ENCODE measurements around the gene ATP9B.

GRCh38 chr18:79343567-79344207 is 274.5 kb downstream of the ATP9B start:
- TF ChIP-seq CTCF (tag by site-specific recombination; IDR thresholded peaks at IDR 0.05): no peak
- no peak for TF ChIP-seq ZBTB7A (tag by site-specific recombination; IDR thresholded peaks at IDR 0.05; ENCODE audit: low read depth)
- TF ChIP-seq ZBTB17 (tag by site-specific recombination; IDR thresholded peaks at IDR 0.05): no peak
- no peak for TF ChIP-seq ZNF792 (tag by site-specific recombination; IDR thresholded peaks at IDR 0.05)
- no peak for TF ChIP-seq ZNF140 (tag by site-specific recombination; IDR thresholded peaks at IDR 0.05)
- TF ChIP-seq ZNF677 (tag by site-specific recombination; IDR thresholded peaks at IDR 0.05): no peak
- no peak for TF ChIP-seq TSHZ1 (tag by site-specific recombination; IDR thresholded peaks at IDR 0.05; ENCODE audit: borderline replicate concordance)

All from HEK293 (cell line).